ENCODE results near the gene PLRG1. TPM values are rescaled to one million over a fixed set of nuclear protein-coding genes. Genes with fewer than 3 reads are reported as not detected.
A peak's percentile ranks its signal among the peaks of the same experiment; 100 is the strongest.

Gene PLRG1
- total and polyA plus RNA-seq, 8 donors = 58.0 to 120 (median 96.6) TPM

DNA sequence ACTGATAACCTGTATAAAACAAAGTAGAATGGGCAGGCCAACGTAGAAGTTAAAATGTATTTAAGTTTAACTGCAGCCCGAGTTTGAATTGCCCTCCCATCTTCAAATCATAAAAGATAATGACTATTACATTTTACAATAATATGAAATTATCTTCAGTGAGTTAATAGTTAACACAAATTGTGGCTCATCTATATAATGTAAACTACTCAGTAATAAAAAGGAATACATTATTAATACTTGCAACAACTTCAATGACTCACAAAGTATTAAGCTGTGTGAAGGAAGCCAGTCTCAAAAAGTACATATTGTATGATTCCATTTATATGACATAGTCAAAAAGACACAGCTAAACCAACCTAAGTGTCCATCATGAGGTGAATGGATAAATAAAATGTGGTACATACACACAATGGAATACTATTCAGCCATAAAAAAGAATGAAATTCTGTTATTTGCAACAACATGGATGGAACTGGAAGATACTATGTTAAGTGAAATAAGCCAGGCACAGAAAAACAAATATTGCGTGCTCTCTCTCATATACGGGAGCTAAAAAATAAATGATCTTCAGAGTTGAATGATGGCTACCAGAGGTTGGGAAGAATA is 7.8 kb downstream of the PLRG1 start:
- Histone ChIP-seq H3K36me3 (peaks cover 0 to 100% of the 10 kb centered on the region in 2 donors), H3K4me1 (no peaks in the 10 kb centered on the region), H3K4me3 (no peak overlapping the region), H3K27ac (no peak overlapping the region), H3K9me3 (no peaks in the 10 kb centered on the region), H3K27me3 (no peaks in the 10 kb centered on the region)
- TF ChIP-seq, protein P1, sequence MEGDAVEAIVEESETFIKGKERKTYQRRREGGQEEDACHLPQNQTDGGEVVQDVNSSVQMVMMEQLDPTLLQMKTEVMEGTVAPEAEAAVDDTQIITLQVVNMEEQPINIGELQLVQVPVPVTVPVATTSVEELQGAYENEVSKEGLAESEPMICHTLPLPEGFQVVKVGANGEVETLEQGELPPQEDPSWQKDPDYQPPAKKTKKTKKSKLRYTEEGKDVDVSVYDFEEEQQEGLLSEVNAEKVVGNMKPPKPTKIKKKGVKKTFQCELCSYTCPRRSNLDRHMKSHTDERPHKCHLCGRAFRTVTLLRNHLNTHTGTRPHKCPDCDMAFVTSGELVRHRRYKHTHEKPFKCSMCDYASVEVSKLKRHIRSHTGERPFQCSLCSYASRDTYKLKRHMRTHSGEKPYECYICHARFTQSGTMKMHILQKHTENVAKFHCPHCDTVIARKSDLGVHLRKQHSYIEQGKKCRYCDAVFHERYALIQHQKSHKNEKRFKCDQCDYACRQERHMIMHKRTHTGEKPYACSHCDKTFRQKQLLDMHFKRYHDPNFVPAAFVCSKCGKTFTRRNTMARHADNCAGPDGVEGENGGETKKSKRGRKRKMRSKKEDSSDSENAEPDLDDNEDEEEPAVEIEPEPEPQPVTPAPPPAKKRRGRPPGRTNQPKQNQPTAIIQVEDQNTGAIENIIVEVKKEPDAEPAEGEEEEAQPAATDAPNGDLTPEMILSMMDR (IDR thresholded peaks at IDR 0.05) = no peak
- ATAC-seq = no peak
- intact Hi-C loops (cut with DNase I) = no loop called here
- DNase-seq = no peak

DNA sequence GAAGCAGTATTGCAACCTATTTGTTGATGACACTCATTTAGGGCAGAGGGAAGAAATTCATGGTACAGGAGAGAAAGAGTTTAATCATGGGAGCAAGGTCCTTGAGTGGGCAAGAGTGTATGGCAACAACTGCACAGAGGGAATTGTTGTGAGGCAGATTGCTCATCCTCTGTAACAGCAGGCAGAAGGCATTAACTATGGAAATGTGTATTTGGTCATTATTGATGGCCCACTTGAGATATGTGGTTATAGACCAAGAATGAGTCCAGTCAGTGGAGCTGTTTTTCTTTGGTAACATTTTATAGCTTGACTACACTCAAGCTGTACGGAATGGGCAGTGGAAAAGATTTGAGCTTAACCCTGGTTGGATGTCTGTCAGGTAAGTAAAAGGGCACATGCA is 15.9 kb downstream of the PLRG1 start:
- TF ChIP-seq, protein P1 (IDR thresholded peaks at IDR 0.05) = no peak
- no peak for ATAC-seq
- peaks cover 0 to 43% of the 10 kb centered on the region in 2 donors for H3K36me3 ChIP-seq
- no peak overlapping the region for H3K27ac ChIP-seq
- no peaks in the 10 kb centered on the region for H3K9me3 ChIP-seq
- H3K4me1 ChIP-seq = no peaks in the 10 kb centered on the region
- H3K4me3 ChIP-seq = no peak overlapping the region
- no peaks in the 10 kb centered on the region for H3K27me3 ChIP-seq
- DNase-seq = no peak
- intact Hi-C loops (cut with DNase I) = no loop called here

DNA sequence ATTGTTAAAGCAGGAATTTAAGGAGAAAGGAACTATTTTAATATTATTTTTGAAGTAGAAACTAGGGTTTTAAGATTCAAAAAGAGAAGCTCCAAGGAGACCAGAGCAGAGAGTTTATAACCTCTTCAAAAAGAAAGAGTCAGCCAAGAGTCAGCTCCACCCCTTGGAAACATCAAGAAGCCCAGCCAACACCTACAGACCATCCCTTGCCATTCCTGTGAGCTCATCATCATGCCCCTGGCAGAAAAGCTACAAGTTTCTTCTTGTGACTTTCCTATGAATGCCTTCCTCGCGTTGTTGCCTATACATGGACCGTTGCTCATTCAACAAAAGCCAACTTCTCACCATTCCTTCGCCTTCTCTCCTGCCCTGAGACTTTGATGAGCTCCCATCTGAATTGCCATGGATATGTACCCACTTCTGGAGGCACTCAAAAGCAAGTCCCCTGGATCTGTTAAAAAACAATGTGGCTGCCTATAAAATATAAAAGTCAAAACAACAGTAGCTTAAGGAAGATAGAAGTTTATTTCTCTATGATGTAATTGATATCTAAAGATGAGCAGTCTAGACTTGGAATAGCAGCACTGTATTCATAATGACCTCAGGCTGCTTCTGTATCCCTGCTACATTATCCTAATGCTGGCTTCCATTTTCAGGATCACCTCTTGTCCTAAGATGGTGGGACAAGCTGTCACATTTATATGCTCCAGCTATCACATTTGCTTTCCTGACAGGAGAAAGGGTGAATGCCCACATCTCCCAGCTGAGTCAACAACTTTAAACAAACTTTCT is 20.3 kb downstream of the PLRG1 start:
- peaks cover 0 to 5% of the 10 kb centered on the region in 2 donors for H3K27me3 ChIP-seq
- no peak overlapping the region for H3K27ac ChIP-seq
- TF ChIP-seq, protein P1 (IDR thresholded peaks at IDR 0.05) = no peak
- H3K9me3 ChIP-seq = no peaks in the 10 kb centered on the region
- no peaks in the 10 kb centered on the region for H3K4me1 ChIP-seq
- intact Hi-C loops (cut with DNase I) = no loop called here
- no peak for DNase-seq
- H3K36me3 ChIP-seq = no peaks in the 10 kb centered on the region
- no peak overlapping the region for H3K4me3 ChIP-seq
- peak; percentile 23 for ATAC-seq

DNA sequence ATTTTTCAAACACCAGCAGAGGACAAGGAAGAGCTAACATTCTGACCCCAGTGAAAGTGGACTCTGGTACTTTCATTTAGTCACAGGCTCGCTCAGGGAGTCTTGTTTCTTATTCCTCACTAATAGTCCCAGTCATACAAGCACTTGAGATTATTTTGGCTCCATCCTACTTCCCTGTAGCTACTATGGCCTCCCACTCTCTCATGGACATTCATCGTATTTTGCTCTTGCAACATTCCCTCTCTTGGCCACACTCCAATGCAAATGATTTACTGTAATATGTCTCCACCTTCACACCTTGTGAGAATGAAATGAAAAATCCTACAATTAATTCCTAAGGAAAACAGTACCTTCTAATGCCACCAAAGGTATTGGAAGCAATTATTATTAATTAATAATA is 21.3 kb downstream of the PLRG1 start:
- ATAC-seq (no peak), DNase-seq (peak in 1 of 4 donors; percentile 20)
- Histone ChIP-seq H3K9me3 (no peaks in the 10 kb centered on the region), H3K27ac (no peak overlapping the region), H3K4me1 (no peaks in the 10 kb centered on the region), H3K27me3 (peaks cover 0 to 7% of the 10 kb centered on the region in 2 donors), H3K36me3 (no peaks in the 10 kb centered on the region), H3K4me3 (no peak overlapping the region)
- TF ChIP-seq, protein P1 (IDR thresholded peaks at IDR 0.05) = no peak
- intact Hi-C loops (cut with DNase I) = no loop called here

DNA sequence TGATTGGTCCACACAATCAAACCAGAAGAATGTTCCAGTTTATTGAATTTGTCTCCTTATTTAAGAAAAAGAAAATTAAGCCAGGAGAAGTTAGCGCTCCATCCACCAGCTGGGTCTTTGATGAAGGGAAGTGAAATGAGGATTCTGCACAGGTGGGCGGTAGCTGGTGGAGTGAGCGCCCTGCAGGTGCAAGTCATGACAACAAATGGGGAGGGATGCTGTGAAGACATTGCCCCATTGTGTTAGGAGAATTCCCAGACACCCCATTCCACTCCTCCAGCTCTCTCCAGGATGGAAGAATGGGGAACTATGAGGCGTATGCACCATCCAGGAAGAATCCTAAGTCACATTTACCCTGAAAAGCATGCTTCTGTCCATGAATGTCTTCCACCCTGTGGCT is 22.9 kb downstream of the PLRG1 start:
- Histone ChIP-seq H3K27ac (no peak overlapping the region), H3K27me3 (peaks cover 0 to 11% of the 10 kb centered on the region in 2 donors), H3K36me3 (no peaks in the 10 kb centered on the region), H3K4me1 (no peaks in the 10 kb centered on the region), H3K4me3 (no peak overlapping the region), H3K9me3 (no peaks in the 10 kb centered on the region)
- DNase-seq (no peak), ATAC-seq (no peak)
- TF ChIP-seq, protein P1 (IDR thresholded peaks at IDR 0.05) = no peak
- intact Hi-C loops (cut with DNase I) = no loop called here

All from left lung (tissue), 10 donors.